KMS-11 (cell line): ENCODE measurements around the gene SMG6.

Experiments used
- H2AFZ ChIP-seq: fragments of 200-600 bp; sonication (generic); 2 replicates; pipeline ENCODE4 v1.6.1; 2016; ENCODE audit warnings: antibody characterized with exemption, mixed run types, low read depth
- H3K27ac ChIP-seq: fragments of 200-600 bp; sonication (generic); 2 replicates; pipeline ENCODE4 v1.6.1; 2016; ENCODE audit warnings: mild to moderate bottlenecking, mixed run types
- H3K27me3 ChIP-seq: fragments of 200-600 bp; sonication (generic); 2 replicates; pipeline ENCODE4 v1.6.1; 2017; ENCODE audit warnings: mild to moderate bottlenecking, low read depth, mixed run types, moderate library complexity; ENCODE audit not compliant: insufficient read depth
- H3K36me3 ChIP-seq: fragments of 200-600 bp; sonication (generic); 2 replicates; pipeline ENCODE4 v1.6.1; 2017; ENCODE audit warnings: mild to moderate bottlenecking, mixed run types; ENCODE audit not compliant: insufficient read depth
- H3K4me1 ChIP-seq: fragments of 200-600 bp; sonication (generic); 2 replicates; pipeline ENCODE4 v1.6.1; 2016; ENCODE audit warnings: mild to moderate bottlenecking, low read depth, mixed run types; ENCODE audit not compliant: poor library complexity, severe bottlenecking
- H3K4me2 ChIP-seq: fragments of 200-600 bp; sonication (generic); 2 replicates; pipeline ENCODE4 v1.7.0; 2016; ENCODE audit warnings: mild to moderate bottlenecking, mixed run types
- H3K4me3 ChIP-seq: fragments of 200-600 bp; sonication (generic); IDR thresholded peaks from 2 replicates; pipeline ENCODE4 v1.6.1; 2017; ENCODE audit warnings: low read depth, low read length, mixed read lengths; ENCODE audit not compliant: insufficient read depth
- H3K79me2 ChIP-seq: fragments of 200-600 bp; sonication (generic); 2 replicates; pipeline ENCODE4 v1.6.1; 2016; ENCODE audit warnings: low read depth, mixed run types; ENCODE audit not compliant: insufficient read depth
- H3K9ac ChIP-seq: fragments of 200-600 bp; sonication (generic); 2 replicates; pipeline ENCODE4 v1.6.1; 2016; ENCODE audit warnings: mild to moderate bottlenecking, mixed run types
- H4K20me1 ChIP-seq: fragments of 200-600 bp; sonication (generic); 2 replicates; pipeline ENCODE4 v1.6.1; 2016; ENCODE audit warnings: mild to moderate bottlenecking, mixed run types; ENCODE audit not compliant: insufficient read depth
- CTCF ChIP-seq: fragments of 200-600 bp; sonication (generic); conservative IDR thresholded peaks from 2 replicates; pipeline ENCODE4 v1.6.1; 2017; ENCODE audit warnings: low read depth, mild to moderate bottlenecking, antibody characterized with exemption, low read length, moderate library complexity, mixed read lengths

SMG6 gene

DNA sequence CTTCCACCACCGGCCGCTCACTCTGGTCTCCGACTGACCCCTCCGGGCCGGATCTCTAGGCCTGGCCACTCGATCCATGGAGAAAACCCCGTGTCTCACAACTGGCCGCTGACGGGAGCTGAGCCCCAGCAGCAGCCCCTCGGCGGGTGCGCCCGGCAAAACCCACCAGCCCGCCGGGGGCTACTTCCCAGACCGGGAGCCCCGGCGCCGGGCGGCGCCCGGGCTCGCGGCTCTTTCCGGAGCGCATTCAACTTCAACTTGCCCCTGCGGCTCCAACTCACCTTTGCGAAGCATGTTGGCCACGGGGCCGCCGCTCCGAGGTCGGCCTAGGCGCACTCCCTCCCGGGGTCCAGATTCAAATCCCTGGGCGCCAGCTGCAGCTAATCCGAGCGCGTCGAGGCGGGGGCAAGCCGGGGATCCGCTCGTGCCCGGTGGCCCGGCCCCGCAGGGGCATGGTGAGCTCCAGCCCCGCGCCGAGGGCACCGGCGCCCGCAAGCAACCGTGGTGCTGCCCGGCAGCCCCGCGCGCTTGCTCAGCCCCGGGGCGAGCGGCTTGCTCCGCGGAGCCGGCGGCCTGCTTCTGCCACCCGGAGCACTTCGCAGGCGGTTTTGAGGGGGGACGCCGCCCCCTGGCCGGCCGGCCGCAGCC, 278.9 kb downstream of the SMG6 start:
- H3K79me2 ChIP-seq = no peaks in the 10 kb centered on the region
- H3K27me3 ChIP-seq = peaks cover 35% of the 10 kb centered on the region; the same call in 1 of the 2 replicates
- no peak overlapping the region for H3K4me3 ChIP-seq
- peaks cover 3% of the 10 kb centered on the region for H3K4me1 ChIP-seq
- no peaks in the 10 kb centered on the region for H3K36me3 ChIP-seq
- TF ChIP-seq CTCF = no peak
- no peak overlapping the region for H3K9ac ChIP-seq
- H3K4me2 ChIP-seq = no peak overlapping the region
- H4K20me1 ChIP-seq = no peaks in the 10 kb centered on the region
- H3K27ac ChIP-seq = no peak overlapping the region
- H2AFZ ChIP-seq = no peak overlapping the region; the same call in 1 of the 2 replicates

DNA sequence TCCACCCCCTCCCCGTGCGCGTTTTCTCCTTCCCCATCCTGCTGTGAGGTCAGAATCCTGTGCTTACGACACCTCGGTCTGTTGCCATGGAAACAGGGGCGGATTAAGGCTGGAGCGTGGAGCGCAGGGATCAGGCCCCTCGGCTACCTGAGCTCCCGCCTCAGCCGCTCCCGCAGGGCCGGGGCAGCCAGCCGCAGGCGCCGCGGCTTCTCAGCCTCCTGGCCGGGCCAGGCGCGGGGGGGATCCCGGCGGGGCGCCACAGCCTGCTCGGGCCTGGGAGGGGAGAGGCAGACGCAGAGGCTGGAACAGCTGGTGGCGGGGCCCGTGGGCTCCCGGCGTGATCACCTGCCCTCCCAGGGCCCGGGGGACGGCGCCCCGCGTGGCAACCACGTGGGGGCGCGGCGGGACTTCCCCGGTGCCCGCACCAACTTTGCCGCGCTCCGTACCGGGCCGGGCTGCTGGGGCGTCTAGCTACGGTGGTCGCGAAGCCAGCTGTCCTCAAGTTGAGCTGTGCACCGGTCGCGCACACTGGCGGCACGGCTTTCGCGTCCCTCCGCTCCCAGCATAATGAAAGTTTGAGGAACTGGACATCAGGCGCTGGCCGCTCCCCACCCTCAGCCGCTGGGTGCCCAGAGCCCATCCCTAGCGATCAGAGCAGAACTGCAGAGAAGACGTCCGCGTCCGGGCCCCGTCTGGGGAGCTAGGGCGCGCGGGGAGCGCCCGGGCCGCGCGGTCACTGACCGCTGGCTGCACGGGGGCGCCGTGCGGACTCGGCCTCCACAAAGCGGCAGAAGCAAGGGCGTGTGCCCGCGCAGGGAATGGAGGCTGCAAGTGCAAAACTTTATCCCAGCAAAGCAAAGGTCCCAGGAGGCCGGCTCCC, 279.7 kb downstream of the SMG6 start:
- no peak overlapping the region for H3K9ac ChIP-seq
- no peak overlapping the region for H3K27ac ChIP-seq
- no peaks in the 10 kb centered on the region for H3K36me3 ChIP-seq
- no peak overlapping the region for H3K4me3 ChIP-seq
- H3K4me1 ChIP-seq = no peaks in the 10 kb centered on the region
- H2AFZ ChIP-seq = no peak overlapping the region
- peaks cover 35% of the 10 kb centered on the region; the same call in 1 of the 2 replicates for H3K27me3 ChIP-seq
- no peak for TF ChIP-seq CTCF
- H3K4me2 ChIP-seq = no peak overlapping the region
- no peaks in the 10 kb centered on the region for H4K20me1 ChIP-seq
- no peaks in the 10 kb centered on the region for H3K79me2 ChIP-seq

DNA sequence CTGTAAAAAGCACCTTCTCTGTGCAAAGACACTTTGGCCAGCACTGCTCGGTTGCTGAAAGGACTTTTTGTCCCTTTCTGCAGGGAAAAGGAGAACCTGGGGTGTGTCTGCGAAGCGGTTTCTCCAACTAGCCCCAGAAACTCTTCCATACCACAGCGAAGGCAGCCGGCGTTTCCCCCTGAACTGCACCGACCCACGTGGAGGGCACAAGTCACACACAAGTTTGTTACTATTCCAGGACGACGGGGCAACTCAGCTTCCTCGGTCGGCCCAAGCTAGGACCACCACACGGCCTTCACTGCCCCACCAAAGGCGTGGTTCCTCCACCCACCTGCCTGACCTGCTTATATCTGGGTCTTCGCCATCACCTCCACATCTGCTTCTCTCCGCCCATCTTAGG, 280.3 kb downstream of the SMG6 start:
- H3K27me3 ChIP-seq = peaks cover 37% of the 10 kb centered on the region; the same call in 1 of the 2 replicates
- no peak overlapping the region for H3K4me3 ChIP-seq
- no peaks in the 10 kb centered on the region for H3K36me3 ChIP-seq
- H3K79me2 ChIP-seq = no peaks in the 10 kb centered on the region
- H3K27ac ChIP-seq = no peak overlapping the region
- no peak for TF ChIP-seq CTCF
- H2AFZ ChIP-seq = no peak overlapping the region
- H4K20me1 ChIP-seq = no peaks in the 10 kb centered on the region
- H3K4me2 ChIP-seq = no peak overlapping the region
- H3K9ac ChIP-seq = no peak overlapping the region
- H3K4me1 ChIP-seq = peaks cover 3% of the 10 kb centered on the region

DNA sequence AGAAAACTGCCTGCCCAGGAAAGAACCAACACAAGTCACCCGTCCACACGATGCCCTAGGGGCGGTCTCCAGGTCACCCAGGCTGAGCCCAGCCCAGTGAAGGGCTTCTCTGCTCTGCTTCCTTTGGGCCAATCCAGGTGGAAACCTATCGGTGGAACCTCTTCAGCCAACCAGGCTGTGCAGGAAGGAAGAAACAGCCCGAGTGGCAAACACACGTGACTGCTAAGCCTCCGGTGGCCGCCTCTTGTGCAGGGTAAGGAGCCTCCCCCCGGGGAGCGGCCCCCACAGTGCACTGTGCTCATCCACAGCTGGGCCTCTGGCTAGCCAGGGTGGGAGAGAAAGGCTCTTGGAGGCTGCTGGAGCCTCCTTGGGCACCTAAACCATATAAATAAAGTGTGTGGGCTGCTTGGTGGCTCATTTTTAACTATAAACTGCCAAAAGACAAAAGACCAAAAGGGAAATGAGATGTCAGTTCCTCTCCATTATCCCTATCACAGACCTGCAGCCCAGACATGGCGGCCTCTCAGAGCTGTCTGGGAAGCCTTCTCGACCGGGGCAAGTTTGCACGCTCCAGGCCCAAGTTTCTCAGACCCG, 280.8 kb downstream of the SMG6 start:
- Histone ChIP-seq H2AFZ (no peak overlapping the region), H3K4me1 (peaks cover 8% of the 10 kb centered on the region), H3K27me3 (peaks cover 39% of the 10 kb centered on the region; the same call in 1 of the 2 replicates), H3K79me2 (no peaks in the 10 kb centered on the region), H3K4me3 (no peak overlapping the region), H4K20me1 (no peaks in the 10 kb centered on the region), H3K36me3 (no peaks in the 10 kb centered on the region), H3K9ac (no peak overlapping the region), H3K4me2 (no peak overlapping the region), H3K27ac (no peak overlapping the region)
- no peak for TF ChIP-seq CTCF
